Neural cell (in vitro differentiated cells): ENCODE results near the gene DAND5. TPM values are rescaled to one million over a fixed set of nuclear protein-coding genes. Genes with fewer than 3 reads are reported as not detected.

Source experiments
- H2AFZ ChIP-seq: fragments of 200-600, 300-800 bp; sonication (generic), shearing (Covaris generic); 2 replicates; pipeline ENCODE4 v1.6.0; 2014; ENCODE audit warnings: low read depth, mild to moderate bottlenecking, antibody characterized with exemption, low read length, moderate library complexity
- H3F3A ChIP-seq: fragments of 200-600 bp; shearing (Covaris generic); 2 replicates; pipeline ENCODE4 v1.6.1; 2016; ENCODE audit warnings: mild to moderate bottlenecking, moderate library complexity, mixed read lengths, antibody characterized with exemption, low read length; ENCODE audit not compliant: insufficient read depth, poor library complexity, severe bottlenecking
- H3K27ac ChIP-seq: fragments of 200-600, 300-800 bp; sonication (generic), shearing (Covaris generic); 2 replicates; pipeline ENCODE4 v1.5.1; 2014; ENCODE audit warnings: mild to moderate bottlenecking, low read length, moderate library complexity
- H3K27me3 ChIP-seq: fragments of 300-800, 200-600 bp; sonication (generic), shearing (Covaris generic); 2 replicates; pipeline ENCODE4 v1.6.0; 2014; ENCODE audit warnings: mild to moderate bottlenecking, low read depth, low read length, moderate library complexity; ENCODE audit not compliant: insufficient read depth
- H3K36me3 ChIP-seq: fragments of 300-800, 200-600 bp; sonication (generic), shearing (Covaris generic); 2 replicates; pipeline ENCODE4 v1.5.1; 2014; ENCODE audit warnings: mild to moderate bottlenecking, antibody characterized with exemption, low read length, moderate library complexity; ENCODE audit not compliant: insufficient read depth
- H3K4me2 ChIP-seq: fragments of 300-800, 200-600 bp; sonication (generic), shearing (Covaris generic); 2 replicates; pipeline ENCODE4 v1.6.0; 2014; ENCODE audit warnings: mild to moderate bottlenecking, low read length
- H3K4me3 ChIP-seq: fragments of 300-800, 200-600 bp; sonication (generic), shearing (Covaris generic); 2 replicates; pipeline ENCODE4 v1.5.1; 2014; ENCODE audit warnings: mild to moderate bottlenecking, low read length, moderate library complexity
- H3K79me2 ChIP-seq: fragments of 200-600 bp; shearing (Covaris generic); replicated peaks from 2 replicates; pipeline ENCODE4 v1.6.0; 2014; ENCODE audit warnings: mild to moderate bottlenecking, low read length, moderate library complexity; ENCODE audit not compliant: insufficient read depth
- H3K9ac ChIP-seq: fragments of 300-800, 200-600 bp; sonication (generic), shearing (Covaris generic); 2 replicates; pipeline ENCODE4 v1.6.1; 2016; ENCODE audit warnings: mild to moderate bottlenecking, low read length, mixed read lengths
- H3K9me2 ChIP-seq: fragments of 200-600 bp; shearing (Covaris generic); 2 replicates; pipeline ENCODE4 v1.6.1; 2016; ENCODE audit warnings: mild to moderate bottlenecking, low read length, mixed read lengths; ENCODE audit not compliant: insufficient read depth
- H3K9me3 ChIP-seq: fragments of 200-600, 300-800 bp; sonication (generic), shearing (Covaris generic); 2 replicates; pipeline ENCODE4 v1.6.1; 2016; ENCODE audit warnings: mild to moderate bottlenecking, mixed run types, low read length, moderate library complexity, mixed read lengths
- H4K20me1 ChIP-seq: fragments of 200-600 bp; shearing (Covaris generic); 2 replicates; pipeline ENCODE4 v1.6.1; 2016; ENCODE audit warnings: mild to moderate bottlenecking, mixed run types; ENCODE audit not compliant: insufficient read depth
- EP300 ChIP-seq: fragments of 450-650 bp; conservative IDR thresholded peaks from 2 replicates; pipeline ENCODE4 v1.6.1; 2014; ENCODE audit warnings: antibody characterized with exemption, mild to moderate bottlenecking, moderate library complexity; ENCODE audit not compliant: poor library complexity, severe bottlenecking
- EZH2 ChIP-seq: fragments of 200-600, 300-800 bp; shearing (Covaris generic), sonication (generic); IDR thresholded peaks from 2 replicates; pipeline ENCODE4 v1.6.1; 2014; ENCODE audit warnings: antibody characterized with exemption, low read length, borderline replicate concordance, mild to moderate bottlenecking; ENCODE audit not compliant: insufficient read depth, poor library complexity, severe bottlenecking
- MXI1 ChIP-seq: fragments of 450-650 bp; conservative IDR thresholded peaks from 2 replicates; pipeline ENCODE4 v1.6.1; 2014; ENCODE audit warnings: antibody characterized with exemption, mild to moderate bottlenecking; ENCODE audit not compliant: poor library complexity, severe bottlenecking
- POLR2AphosphoS5 ChIP-seq: IDR thresholded peaks from 2 replicates; pipeline ENCODE4 v1.6.1; 2012
- RAD21 ChIP-seq: fragments of 450-650 bp; conservative IDR thresholded peaks from 2 replicates; pipeline ENCODE4 v1.6.1; 2014; ENCODE audit warnings: antibody characterized with exemption, mild to moderate bottlenecking, moderate library complexity
- SMC3 ChIP-seq: fragments of 450-650 bp; conservative IDR thresholded peaks from 2 replicates; pipeline ENCODE4 v1.6.1; 2014; ENCODE audit warnings: antibody characterized with exemption, mild to moderate bottlenecking, moderate library complexity; ENCODE audit not compliant: poor library complexity
- TAF1 ChIP-seq: IDR thresholded peaks from 2 replicates; pipeline ENCODE4 v1.6.1; 2012; ENCODE audit warnings: low read depth
- polyA plus RNA-seq: library from polyadenylated mRNA; depleted of rRNA; stranded (reverse); fragments of >200 nt; gene quantifications from 2 replicates; pipeline ENCODE4 v1.2.3, GENCODE V29; 2014
- TF ChIP-seq, protein P1 (sequence below): fragments of 450-650 bp; IDR thresholded peaks from 2 replicates; pipeline ENCODE4 v1.5.1; 2014; ENCODE audit warnings: antibody characterized with exemption, mild to moderate bottlenecking, moderate library complexity; ENCODE audit not compliant: poor library complexity, severe bottlenecking
- TF ChIP-seq, protein P2 (sequence below): IDR thresholded peaks from 2 replicates; pipeline ENCODE4 v1.6.1; 2012; ENCODE audit warnings: borderline replicate concordance

The DAND5 gene
- polyA plus RNA-seq, 1 donor from 2014 or later = not detected

DNA sequence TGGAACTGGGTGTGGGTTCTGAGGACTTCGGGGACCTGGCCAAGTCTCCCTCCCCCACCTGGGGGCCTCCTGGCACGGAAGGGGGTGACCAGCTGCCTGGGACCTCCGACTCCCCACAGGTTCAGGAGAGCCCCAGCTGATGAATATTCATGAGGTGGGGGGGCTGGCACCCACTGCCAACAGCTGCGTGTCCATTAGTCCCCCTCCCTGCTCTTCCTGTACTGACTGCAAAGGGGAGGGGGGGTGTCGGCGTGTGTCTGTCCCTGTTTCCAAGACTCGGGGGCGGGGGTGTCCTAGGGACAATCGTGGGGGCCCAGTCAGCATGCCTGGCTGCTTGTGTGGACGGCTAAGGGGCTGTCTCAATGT lies 15.3 kb downstream of the DAND5 start:
- Histone ChIP-seq H3K27ac (no peak overlapping the region), H4K20me1 (no peaks in the 10 kb centered on the region), H3K36me3 (no peaks in the 10 kb centered on the region), H3F3A (no peaks in the 10 kb centered on the region), H3K9ac (no peak overlapping the region), H3K9me3 (no peaks in the 10 kb centered on the region), H2AFZ (no peak overlapping the region), H3K27me3 (peaks cover 13% of the 10 kb centered on the region), H3K79me2 (no peaks in the 10 kb centered on the region), H3K4me3 (no peak overlapping the region), H3K4me2 (no peak overlapping the region), H3K9me2 (no peaks in the 10 kb centered on the region)
- TF ChIP-seq, protein P1, sequence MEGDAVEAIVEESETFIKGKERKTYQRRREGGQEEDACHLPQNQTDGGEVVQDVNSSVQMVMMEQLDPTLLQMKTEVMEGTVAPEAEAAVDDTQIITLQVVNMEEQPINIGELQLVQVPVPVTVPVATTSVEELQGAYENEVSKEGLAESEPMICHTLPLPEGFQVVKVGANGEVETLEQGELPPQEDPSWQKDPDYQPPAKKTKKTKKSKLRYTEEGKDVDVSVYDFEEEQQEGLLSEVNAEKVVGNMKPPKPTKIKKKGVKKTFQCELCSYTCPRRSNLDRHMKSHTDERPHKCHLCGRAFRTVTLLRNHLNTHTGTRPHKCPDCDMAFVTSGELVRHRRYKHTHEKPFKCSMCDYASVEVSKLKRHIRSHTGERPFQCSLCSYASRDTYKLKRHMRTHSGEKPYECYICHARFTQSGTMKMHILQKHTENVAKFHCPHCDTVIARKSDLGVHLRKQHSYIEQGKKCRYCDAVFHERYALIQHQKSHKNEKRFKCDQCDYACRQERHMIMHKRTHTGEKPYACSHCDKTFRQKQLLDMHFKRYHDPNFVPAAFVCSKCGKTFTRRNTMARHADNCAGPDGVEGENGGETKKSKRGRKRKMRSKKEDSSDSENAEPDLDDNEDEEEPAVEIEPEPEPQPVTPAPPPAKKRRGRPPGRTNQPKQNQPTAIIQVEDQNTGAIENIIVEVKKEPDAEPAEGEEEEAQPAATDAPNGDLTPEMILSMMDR = no peak
- TF ChIP-seq TAF1 (no peak), EP300 (no peak), MXI1 (no peak), RAD21 (no peak), SMC3 (no peak), POLR2AphosphoS5 (no peak), EZH2 (no peak)
- TF ChIP-seq, protein P2, sequence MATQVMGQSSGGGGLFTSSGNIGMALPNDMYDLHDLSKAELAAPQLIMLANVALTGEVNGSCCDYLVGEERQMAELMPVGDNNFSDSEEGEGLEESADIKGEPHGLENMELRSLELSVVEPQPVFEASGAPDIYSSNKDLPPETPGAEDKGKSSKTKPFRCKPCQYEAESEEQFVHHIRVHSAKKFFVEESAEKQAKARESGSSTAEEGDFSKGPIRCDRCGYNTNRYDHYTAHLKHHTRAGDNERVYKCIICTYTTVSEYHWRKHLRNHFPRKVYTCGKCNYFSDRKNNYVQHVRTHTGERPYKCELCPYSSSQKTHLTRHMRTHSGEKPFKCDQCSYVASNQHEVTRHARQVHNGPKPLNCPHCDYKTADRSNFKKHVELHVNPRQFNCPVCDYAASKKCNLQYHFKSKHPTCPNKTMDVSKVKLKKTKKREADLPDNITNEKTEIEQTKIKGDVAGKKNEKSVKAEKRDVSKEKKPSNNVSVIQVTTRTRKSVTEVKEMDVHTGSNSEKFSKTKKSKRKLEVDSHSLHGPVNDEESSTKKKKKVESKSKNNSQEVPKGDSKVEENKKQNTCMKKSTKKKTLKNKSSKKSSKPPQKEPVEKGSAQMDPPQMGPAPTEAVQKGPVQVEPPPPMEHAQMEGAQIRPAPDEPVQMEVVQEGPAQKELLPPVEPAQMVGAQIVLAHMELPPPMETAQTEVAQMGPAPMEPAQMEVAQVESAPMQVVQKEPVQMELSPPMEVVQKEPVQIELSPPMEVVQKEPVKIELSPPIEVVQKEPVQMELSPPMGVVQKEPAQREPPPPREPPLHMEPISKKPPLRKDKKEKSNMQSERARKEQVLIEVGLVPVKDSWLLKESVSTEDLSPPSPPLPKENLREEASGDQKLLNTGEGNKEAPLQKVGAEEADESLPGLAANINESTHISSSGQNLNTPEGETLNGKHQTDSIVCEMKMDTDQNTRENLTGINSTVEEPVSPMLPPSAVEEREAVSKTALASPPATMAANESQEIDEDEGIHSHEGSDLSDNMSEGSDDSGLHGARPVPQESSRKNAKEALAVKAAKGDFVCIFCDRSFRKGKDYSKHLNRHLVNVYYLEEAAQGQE = no peak

DNA sequence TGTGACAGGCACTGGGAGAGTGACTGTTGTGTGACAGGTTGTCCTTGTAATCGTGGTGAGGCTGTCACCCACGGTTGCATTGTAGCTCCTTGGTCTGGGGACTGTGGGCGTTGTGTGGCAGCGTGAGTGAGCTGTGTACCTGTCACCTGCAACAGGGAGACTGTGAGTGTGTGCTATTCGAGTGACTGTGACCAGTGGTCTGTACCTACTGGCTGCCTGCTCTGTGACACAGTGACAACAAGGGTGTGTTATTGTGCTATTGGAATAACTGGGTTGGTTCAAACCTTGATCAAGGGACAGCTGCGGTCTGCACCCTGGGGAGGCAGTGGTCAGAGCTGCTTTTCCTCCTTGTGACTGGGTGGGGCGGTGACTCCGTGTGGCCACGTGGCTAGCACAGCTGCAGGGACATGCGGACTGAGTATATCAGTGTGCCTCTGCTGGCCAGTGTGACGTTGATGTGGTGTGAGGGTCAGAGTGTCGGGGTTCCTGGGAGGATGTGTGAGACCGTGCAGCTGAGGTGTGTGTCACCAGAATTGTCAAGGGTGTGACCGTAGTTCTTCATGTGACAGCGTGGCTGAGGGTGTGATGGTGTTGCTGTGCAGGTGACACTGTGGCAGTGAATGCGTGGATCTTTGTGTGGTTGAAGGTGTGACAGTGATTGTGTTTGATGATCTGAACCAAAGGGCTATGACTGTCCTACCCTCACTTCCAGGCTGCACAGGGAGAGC lies 15.8 kb downstream of the DAND5 start:
- Histone ChIP-seq H3K9ac (no peak overlapping the region), H3K9me3 (no peaks in the 10 kb centered on the region), H3K4me2 (no peak overlapping the region), H2AFZ (no peak overlapping the region), H3K36me3 (no peaks in the 10 kb centered on the region), H3K27me3 (peaks cover 18% of the 10 kb centered on the region), H3K27ac (no peak overlapping the region), H3K9me2 (no peaks in the 10 kb centered on the region), H4K20me1 (no peaks in the 10 kb centered on the region), H3F3A (no peaks in the 10 kb centered on the region), H3K4me3 (no peak overlapping the region), H3K79me2 (no peaks in the 10 kb centered on the region)
- TF ChIP-seq TAF1 = no peak
- TF ChIP-seq EP300 = peak; percentile 81
- no peak for TF ChIP-seq SMC3
- TF ChIP-seq RAD21 = no peak
- TF ChIP-seq MXI1 = no peak
- no peak for TF ChIP-seq EZH2
- TF ChIP-seq, protein P2 = no peak
- peak; percentile 80 for TF ChIP-seq POLR2AphosphoS5
